HCT116 (cell line): Measurements from ENCODE around the gene FRK.

ENCODE experiments used
- EGR1 ChIP-seq: IDR thresholded peaks from 2 replicates; pipeline ENCODE4 v1.6.1; 2012; ENCODE audit warnings: low read depth
- EZH2phosphoT487 ChIP-seq: fragments of 200-600 bp; IDR thresholded peaks from 2 replicates; pipeline ENCODE4 v1.6.1; 2018; ENCODE audit warnings: antibody characterized with exemption, borderline replicate concordance
- POLR2A ChIP-seq: IDR thresholded peaks from 2 replicates; pipeline ENCODE4 v1.7.0; 2011; ENCODE audit warnings: borderline replicate concordance; ENCODE audit not compliant: insufficient read depth, insufficient read length; ENCODE audit errors: extremely low read depth
- POLR2AphosphoS5 ChIP-seq: IDR thresholded peaks from 2 replicates; pipeline ENCODE4 v1.6.1; 2011; ENCODE audit warnings: mild to moderate bottlenecking, low read depth, low read length, moderate library complexity
- RAD21 ChIP-seq: IDR thresholded peaks from 2 replicates; pipeline ENCODE4 v1.6.1; 2012; ENCODE audit warnings: low read depth, mild to moderate bottlenecking
- SIN3A ChIP-seq: IDR thresholded peaks from 2 replicates; pipeline ENCODE4 v1.6.1; 2012; ENCODE audit warnings: low read depth
- SP1 ChIP-seq: IDR thresholded peaks from 2 replicates; pipeline ENCODE4 v1.6.1; 2012; ENCODE audit warnings: low read depth
- TCF7L2 ChIP-seq: IDR thresholded peaks from 2 replicates; pipeline ENCODE4 v1.7.0; 2011; ENCODE audit warnings: borderline replicate concordance, inconsistent platforms; ENCODE audit not compliant: insufficient read depth, insufficient read length; ENCODE audit errors: extremely low read depth
- ZFX ChIP-seq: fragments of 450-650 bp; IDR thresholded peaks from 2 replicates; pipeline ENCODE4 v1.6.1; 2017
- TF ChIP-seq, protein P1 (sequence below), 3 experiments: fragments of 200-600 bp in 1 of 3; sonication (generic) in 1 of 3; IDR thresholded peaks in 2 of 3; conservative IDR thresholded peaks in 1 of 3; 2 replicates each; pipeline ENCODE4 v1.5.1; 2012 to 2017; ENCODE audit warnings: low read depth in 2 of 3, low read length in 2 of 3, antibody characterized with exemption in 1 of 3, borderline replicate concordance in 1 of 3, control low read depth in 1 of 3, mild to moderate bottlenecking in 1 of 3, mixed read lengths in 1 of 3, mixed run types in 1 of 3, moderate library complexity in 1 of 3; ENCODE audit not compliant: insufficient read depth in 1 of 3
- TF ChIP-seq, protein P2 (sequence below): IDR thresholded peaks from 2 replicates; pipeline ENCODE4 v1.6.1; 2012; ENCODE audit warnings: low read depth

DNA sequence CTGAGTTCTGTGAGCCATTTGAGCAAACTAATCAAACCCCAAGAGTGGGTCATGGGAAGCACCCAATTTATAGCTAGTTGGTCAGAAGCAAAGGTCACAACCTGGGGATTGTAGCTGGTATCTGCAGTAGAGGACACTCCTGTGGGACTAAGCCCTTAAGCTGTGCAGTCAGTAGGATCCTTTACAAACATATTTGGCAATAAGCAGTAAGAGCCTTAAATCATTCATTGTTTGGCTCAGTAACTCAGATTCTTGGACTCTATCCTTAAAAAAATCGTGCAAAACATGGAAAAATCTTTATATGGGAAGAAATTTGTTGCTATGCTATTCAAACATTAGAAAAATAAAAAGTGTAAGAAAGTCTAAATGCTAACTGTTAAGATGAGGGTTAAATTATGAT is 29.9 kb downstream of the FRK start:
- TF ChIP-seq EZH2phosphoT487 (no peak), POLR2A (no peak), ZFX (no peak), SP1 (no peak), POLR2AphosphoS5 (no peak), RAD21 (no peak), SIN3A (no peak), TCF7L2 (no peak), EGR1 (no peak)
- TF ChIP-seq, protein P1, sequence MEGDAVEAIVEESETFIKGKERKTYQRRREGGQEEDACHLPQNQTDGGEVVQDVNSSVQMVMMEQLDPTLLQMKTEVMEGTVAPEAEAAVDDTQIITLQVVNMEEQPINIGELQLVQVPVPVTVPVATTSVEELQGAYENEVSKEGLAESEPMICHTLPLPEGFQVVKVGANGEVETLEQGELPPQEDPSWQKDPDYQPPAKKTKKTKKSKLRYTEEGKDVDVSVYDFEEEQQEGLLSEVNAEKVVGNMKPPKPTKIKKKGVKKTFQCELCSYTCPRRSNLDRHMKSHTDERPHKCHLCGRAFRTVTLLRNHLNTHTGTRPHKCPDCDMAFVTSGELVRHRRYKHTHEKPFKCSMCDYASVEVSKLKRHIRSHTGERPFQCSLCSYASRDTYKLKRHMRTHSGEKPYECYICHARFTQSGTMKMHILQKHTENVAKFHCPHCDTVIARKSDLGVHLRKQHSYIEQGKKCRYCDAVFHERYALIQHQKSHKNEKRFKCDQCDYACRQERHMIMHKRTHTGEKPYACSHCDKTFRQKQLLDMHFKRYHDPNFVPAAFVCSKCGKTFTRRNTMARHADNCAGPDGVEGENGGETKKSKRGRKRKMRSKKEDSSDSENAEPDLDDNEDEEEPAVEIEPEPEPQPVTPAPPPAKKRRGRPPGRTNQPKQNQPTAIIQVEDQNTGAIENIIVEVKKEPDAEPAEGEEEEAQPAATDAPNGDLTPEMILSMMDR (IDR thresholded peaks at IDR 0.05 in 2 of 3, conservative IDR thresholded peaks at IDR 0.05 in 1 of 3; ENCODE audit: borderline replicate concordance in 1 of 3, insufficient read depth in 1 of 3, low read depth in 2 of 3, low read length in 2 of 3) = no peak
- TF ChIP-seq, protein P2, sequence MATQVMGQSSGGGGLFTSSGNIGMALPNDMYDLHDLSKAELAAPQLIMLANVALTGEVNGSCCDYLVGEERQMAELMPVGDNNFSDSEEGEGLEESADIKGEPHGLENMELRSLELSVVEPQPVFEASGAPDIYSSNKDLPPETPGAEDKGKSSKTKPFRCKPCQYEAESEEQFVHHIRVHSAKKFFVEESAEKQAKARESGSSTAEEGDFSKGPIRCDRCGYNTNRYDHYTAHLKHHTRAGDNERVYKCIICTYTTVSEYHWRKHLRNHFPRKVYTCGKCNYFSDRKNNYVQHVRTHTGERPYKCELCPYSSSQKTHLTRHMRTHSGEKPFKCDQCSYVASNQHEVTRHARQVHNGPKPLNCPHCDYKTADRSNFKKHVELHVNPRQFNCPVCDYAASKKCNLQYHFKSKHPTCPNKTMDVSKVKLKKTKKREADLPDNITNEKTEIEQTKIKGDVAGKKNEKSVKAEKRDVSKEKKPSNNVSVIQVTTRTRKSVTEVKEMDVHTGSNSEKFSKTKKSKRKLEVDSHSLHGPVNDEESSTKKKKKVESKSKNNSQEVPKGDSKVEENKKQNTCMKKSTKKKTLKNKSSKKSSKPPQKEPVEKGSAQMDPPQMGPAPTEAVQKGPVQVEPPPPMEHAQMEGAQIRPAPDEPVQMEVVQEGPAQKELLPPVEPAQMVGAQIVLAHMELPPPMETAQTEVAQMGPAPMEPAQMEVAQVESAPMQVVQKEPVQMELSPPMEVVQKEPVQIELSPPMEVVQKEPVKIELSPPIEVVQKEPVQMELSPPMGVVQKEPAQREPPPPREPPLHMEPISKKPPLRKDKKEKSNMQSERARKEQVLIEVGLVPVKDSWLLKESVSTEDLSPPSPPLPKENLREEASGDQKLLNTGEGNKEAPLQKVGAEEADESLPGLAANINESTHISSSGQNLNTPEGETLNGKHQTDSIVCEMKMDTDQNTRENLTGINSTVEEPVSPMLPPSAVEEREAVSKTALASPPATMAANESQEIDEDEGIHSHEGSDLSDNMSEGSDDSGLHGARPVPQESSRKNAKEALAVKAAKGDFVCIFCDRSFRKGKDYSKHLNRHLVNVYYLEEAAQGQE = no peak
